Suprapubic skin (tissue), 4 donors: ENCODE data around the gene ADCY5. TPM values are rescaled to one million over a fixed set of nuclear protein-coding genes. Genes with fewer than 3 reads are reported as not detected.

Experiments
- DNase-seq, 2 donors: peaks; one replicate each; pipeline ENCODE4 v3.0.0-alpha.2; 2019; ENCODE audit warnings: low spot score in 2 of 2
- H3K27ac ChIP-seq: fragments of 200-600 bp; sonication (generic); one replicate; pipeline ENCODE4 v1.5.1; 2019
- H3K27me3 ChIP-seq: fragments of 200-600 bp; sonication (generic); one replicate; pipeline ENCODE4 v1.5.1; 2019
- H3K36me3 ChIP-seq: fragments of 200-600 bp; sonication (generic); one replicate; pipeline ENCODE4 v1.5.1; 2019
- H3K4me1 ChIP-seq: fragments of 200-600 bp; sonication (generic); one replicate; pipeline ENCODE4 v1.5.1; 2019
- H3K4me3 ChIP-seq: fragments of 200-600 bp; sonication (generic); one replicate; pipeline ENCODE4 v1.5.1; 2019; ENCODE audit warnings: mild to moderate bottlenecking
- H3K9me3 ChIP-seq: fragments of 200-600 bp; sonication (generic); one replicate; pipeline ENCODE4 v1.5.1; 2019
- EP300 ChIP-seq: sonication (generic); formaldehyde crosslinking; IDR thresholded peaks from one replicate; pipeline ENCODE4 v1.6.1; 2017; ENCODE audit warnings: antibody characterized with exemption
- POLR2A ChIP-seq, 2 donors: fragments of 450-650 bp; IDR thresholded peaks; one replicate each; pipeline ENCODE4 v1.6.1; 2017; ENCODE audit warnings: antibody characterized with exemption in 2 of 2, mild to moderate bottlenecking in 2 of 2, moderate library complexity in 2 of 2
- POLR2AphosphoS5 ChIP-seq, 3 donors: sonication (generic); formaldehyde crosslinking; IDR thresholded peaks; one replicate each; pipeline ENCODE4 v1.6.1; 2017; ENCODE audit warnings: antibody characterized with exemption in 3 of 3
- WGBS: methylation state at CpG from one replicate; pipeline ENCODE4 v1.1.5; 2018; 5-methylcytosine and 5-hydroxymethylcytosine counted together
- total RNA-seq, 4 donors: library from RNA; depleted of rRNA; stranded (reverse); fragments of >200 nt; gene quantifications; one replicate each; pipeline ENCODE4 v1.1.0, GENCODE V29; 2016
- TF ChIP-seq, protein P1 (sequence below), 2 donors: fragments of 200-600 bp in 1 of 2; fragments of 450-650 bp in 1 of 2; sonication (generic) in 1 of 2; IDR thresholded peaks; one replicate each; pipeline ENCODE4 v1.5.1; 2016 to 2019; ENCODE audit warnings: antibody characterized with exemption in 2 of 2, mild to moderate bottlenecking in 1 of 2, moderate library complexity in 1 of 2

The ADCY5 gene
- total RNA-seq, 4 donors from 2014 or later = 1.4 to 4.9 (median 4.0) TPM

DNA sequence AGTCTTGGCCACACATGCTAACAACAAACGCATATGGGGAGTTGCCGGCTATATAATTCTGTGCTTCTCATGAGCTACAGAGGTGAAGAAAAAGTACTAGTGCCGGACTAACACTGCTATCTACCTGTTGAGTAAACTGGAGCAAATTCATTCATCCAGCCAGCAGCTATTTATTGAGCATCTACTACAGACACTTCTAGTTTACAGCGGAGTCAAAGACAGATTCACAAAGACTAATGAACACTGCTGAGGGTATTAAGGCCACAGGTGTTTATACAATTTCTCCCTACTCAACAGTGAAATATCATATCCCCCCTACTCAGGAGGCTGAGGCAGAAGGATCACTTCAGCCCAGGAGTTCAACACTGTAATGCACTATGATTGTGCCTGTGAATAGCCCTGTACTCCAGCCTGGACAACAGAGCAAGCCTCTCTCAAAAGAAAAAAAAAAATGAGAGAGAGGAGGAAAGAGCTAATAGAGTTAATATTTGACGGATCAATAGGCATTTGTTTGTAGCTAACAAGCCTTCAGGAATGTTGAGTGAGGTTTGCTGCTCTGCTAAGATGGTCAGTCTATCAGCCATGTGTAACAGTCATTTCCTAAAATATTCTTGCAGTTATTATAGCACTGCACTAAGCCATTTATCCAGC lies 17.8 kb downstream of the ADCY5 start:
- no peaks in the 10 kb centered on the region for H3K36me3 ChIP-seq
- TF ChIP-seq POLR2AphosphoS5 (IDR thresholded peaks at IDR 0.05) (no peak), EP300 (no peak), POLR2A (IDR thresholded peaks at IDR 0.05) (no peak)
- TF ChIP-seq, protein P1, sequence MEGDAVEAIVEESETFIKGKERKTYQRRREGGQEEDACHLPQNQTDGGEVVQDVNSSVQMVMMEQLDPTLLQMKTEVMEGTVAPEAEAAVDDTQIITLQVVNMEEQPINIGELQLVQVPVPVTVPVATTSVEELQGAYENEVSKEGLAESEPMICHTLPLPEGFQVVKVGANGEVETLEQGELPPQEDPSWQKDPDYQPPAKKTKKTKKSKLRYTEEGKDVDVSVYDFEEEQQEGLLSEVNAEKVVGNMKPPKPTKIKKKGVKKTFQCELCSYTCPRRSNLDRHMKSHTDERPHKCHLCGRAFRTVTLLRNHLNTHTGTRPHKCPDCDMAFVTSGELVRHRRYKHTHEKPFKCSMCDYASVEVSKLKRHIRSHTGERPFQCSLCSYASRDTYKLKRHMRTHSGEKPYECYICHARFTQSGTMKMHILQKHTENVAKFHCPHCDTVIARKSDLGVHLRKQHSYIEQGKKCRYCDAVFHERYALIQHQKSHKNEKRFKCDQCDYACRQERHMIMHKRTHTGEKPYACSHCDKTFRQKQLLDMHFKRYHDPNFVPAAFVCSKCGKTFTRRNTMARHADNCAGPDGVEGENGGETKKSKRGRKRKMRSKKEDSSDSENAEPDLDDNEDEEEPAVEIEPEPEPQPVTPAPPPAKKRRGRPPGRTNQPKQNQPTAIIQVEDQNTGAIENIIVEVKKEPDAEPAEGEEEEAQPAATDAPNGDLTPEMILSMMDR (IDR thresholded peaks at IDR 0.05) = no peak
- 98% methylated on average over 5 of the region's 5 CpGs for WGBS
- DNase-seq = no peak
- no peaks in the 10 kb centered on the region for H3K27me3 ChIP-seq
- no peak overlapping the region for H3K4me3 ChIP-seq
- H3K4me1 ChIP-seq = no peaks in the 10 kb centered on the region
- H3K27ac ChIP-seq = no peak overlapping the region
- H3K9me3 ChIP-seq = no peaks in the 10 kb centered on the region

DNA sequence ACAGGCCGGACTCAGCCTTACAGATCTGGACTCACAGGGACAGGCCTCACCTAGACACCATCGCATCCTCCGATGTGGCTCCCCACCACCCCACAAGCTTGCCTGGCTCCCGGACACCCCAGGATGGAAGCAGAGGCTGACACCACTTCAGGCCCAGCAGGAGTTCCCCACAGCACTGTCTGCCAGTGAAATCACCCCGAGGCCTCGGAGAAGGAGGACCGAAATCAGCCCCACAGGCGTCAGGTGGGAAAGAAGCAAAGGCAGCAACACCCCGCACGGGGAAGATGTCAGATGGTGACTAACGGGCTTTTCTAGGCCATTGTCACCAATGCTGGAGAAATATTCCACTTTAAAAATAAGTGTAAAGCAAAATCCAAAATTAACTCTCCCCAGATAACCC lies 18.6 kb downstream of the ADCY5 start:
- Histone ChIP-seq H3K27ac (no peak overlapping the region), H3K27me3 (no peaks in the 10 kb centered on the region), H3K36me3 (no peaks in the 10 kb centered on the region), H3K4me1 (no peaks in the 10 kb centered on the region), H3K4me3 (no peak overlapping the region), H3K9me3 (no peaks in the 10 kb centered on the region)
- 93% methylated on average over 11 of the region's 11 CpGs for WGBS
- no peak for TF ChIP-seq POLR2AphosphoS5 (IDR thresholded peaks at IDR 0.05)
- no peak for TF ChIP-seq POLR2A (IDR thresholded peaks at IDR 0.05)
- TF ChIP-seq, protein P1 (IDR thresholded peaks at IDR 0.05) = no peak
- TF ChIP-seq EP300 = no peak
- DNase-seq = no peak

DNA sequence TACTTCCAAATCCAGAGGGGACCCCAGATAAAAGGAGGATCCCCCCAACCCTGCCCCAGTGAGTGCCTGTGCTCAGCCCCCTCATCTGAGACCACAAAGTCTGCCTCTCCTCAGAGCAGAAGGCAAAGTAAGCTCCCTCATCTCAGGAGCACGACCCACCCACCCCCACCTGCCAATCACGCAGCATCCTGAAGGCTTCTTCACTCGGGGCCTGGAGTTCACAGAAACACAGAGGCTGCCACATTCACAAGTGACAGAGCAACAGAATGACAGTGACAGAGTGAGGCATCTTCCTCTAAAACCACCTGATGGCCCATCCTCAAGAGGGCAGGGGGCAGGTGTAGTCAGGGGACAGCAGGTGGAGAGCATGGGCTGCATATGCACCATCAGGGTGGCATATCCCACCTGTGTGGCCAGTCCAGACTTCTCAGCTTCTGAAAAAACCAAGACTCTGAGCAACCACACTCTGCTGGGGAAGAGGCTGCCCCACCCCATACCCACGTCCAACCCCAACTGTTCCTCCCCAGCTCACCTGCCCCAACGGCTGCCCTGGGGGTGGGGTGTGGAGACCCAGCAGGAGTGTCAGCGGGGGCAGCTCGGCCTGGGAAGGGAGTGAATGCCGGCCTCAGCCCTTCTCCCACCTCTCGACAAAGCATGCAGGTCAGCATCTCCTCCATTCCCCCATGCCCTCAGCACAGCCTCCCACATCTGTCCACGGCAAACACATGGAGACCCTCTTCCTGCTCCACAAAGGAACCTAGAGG lies 19.3 kb downstream of the ADCY5 start:
- Histone ChIP-seq H3K9me3 (no peaks in the 10 kb centered on the region), H3K27me3 (no peaks in the 10 kb centered on the region), H3K36me3 (no peaks in the 10 kb centered on the region), H3K4me3 (no peak overlapping the region), H3K27ac (no peak overlapping the region), H3K4me1 (no peaks in the 10 kb centered on the region)
- no peak for DNase-seq
- TF ChIP-seq EP300 (no peak), POLR2AphosphoS5 (IDR thresholded peaks at IDR 0.05) (no peak)
- TF ChIP-seq, protein P1 (IDR thresholded peaks at IDR 0.05) = no peak
- WGBS = 81% methylated on average over 7 of the region's 10 CpGs

DNA sequence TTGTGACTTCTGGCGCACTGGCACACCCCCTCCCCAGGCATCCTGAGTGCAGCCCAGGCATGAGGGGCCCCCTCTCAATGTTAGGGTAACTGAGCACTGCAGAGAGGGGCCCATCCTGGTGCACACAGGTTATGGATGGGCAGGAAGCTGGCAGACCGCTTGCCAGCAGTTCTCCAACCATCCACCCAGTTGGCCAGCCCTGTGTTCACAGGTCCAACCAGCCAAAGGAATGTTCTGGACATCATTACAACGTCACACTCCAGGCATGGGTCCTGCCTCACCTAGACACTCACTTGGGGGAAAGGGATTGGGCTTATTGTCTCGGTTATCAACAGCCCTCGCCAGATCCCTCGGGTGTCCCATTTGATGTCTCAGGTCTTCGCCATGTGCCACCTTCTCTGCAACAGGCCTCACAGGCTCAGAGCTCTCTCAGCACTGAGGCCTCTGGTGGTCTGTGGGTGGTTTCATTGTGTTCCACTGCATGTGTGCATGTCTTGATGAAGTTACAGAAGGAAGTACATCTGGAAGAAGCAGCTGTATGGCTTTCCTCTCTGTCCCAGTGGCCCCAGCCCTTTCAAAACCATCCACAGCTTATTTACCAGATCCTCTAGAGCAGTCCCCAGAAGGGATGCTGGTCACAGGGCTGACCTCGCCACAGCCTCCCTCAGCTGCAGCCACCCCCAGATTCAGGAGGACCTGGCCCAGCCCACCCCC lies 23.7 kb downstream of the ADCY5 start:
- no peak overlapping the region for H3K27ac ChIP-seq
- TF ChIP-seq EP300 = no peak
- TF ChIP-seq, protein P1 (IDR thresholded peaks at IDR 0.05) = no peak
- no peak for TF ChIP-seq POLR2AphosphoS5 (IDR thresholded peaks at IDR 0.05)
- no peak for TF ChIP-seq POLR2A (IDR thresholded peaks at IDR 0.05)
- peaks cover 3% of the 10 kb centered on the region for H3K4me1 ChIP-seq
- H3K4me3 ChIP-seq = no peak overlapping the region
- no peaks in the 10 kb centered on the region for H3K9me3 ChIP-seq
- H3K36me3 ChIP-seq = no peaks in the 10 kb centered on the region
- no peaks in the 10 kb centered on the region for H3K27me3 ChIP-seq
- DNase-seq = no peak
- 64% methylated on average over 3 of the region's 8 CpGs for WGBS
